ENCODE measurements around the gene APAF1.
A peak's percentile ranks its signal among the peaks of the same experiment; 100 is the strongest.
"Not testable (repeated sequence)": the region's sequence is repeated elsewhere in the genome, so short reads cannot be mapped to it uniquely, and the experiment has no call there.

The APAF1 gene
- 33.1 to 105 (median 73.5) reads per million in 17 experiments for total RNA-seq

- peak; percentile 98 to 100 (median 99) for DNase-seq
Observed at GRCh38 chr12:98644712-98645571, at the start of gene APAF1, which contains the start of gene IKBIP. APAF1 (plus strand) TSS chr12:98645290; CDS start chr12:98648360, 3,070 bp downstream. IKBIP (minus strand) TSS chr12:98644788; CDS start chr12:98644701, 87 bp downstream.

GRCh38 chr12:98597313-98597712 is 47.8 kb upstream of the APAF1 start:
- DNase-seq = not testable (repeated sequence)

- no peak for DNase-seq
Observed at GRCh38 chr12:98601924-98602323, 43.2 kb upstream of the APAF1 start.

- DNase-seq = peak in 3 of 4 experiments; percentile 13 to 66 (median 61)
Observed at GRCh38 chr12:98606359-98606988, 38.6 kb upstream of the APAF1 start.

- DNase-seq = peak in 3 of 4 experiments; percentile 57 to 76 (median 72)
Observed at GRCh38 chr12:98610596-98610995, 34.5 kb upstream of the APAF1 start.

- DNase-seq = peak; percentile 44 to 67 (median 60)
Observed at GRCh38 chr12:98612696-98613334, 32.3 kb upstream of the APAF1 start.

GRCh38 chr12:98618952-98619351 is 26.1 kb upstream of the APAF1 start:
- DNase-seq = peak; percentile 38 to 93 (median 76)

GRCh38 chr12:98635657-98636323 is 9.3 kb upstream of the APAF1 start:
- no peak for DNase-seq

GRCh38 chr12:98637068-98637467 is 8.0 kb upstream of the APAF1 start:
- no peak for DNase-seq

- no peak for DNase-seq
Observed at GRCh38 chr12:98638009-98638408, 7.1 kb upstream of the APAF1 start.

GRCh38 chr12:98639491-98639890 is 5.6 kb upstream of the APAF1 start:
- DNase-seq = no peak

GRCh38 chr12:98642801-98643200 is 2.3 kb upstream of the APAF1 start:
- not testable (repeated sequence) for DNase-seq

- no peak for DNase-seq
Observed at GRCh38 chr12:98644433-98644711, 718 bp upstream of the APAF1 start.

GRCh38 chr12:98645572-98646067 is 530 bp downstream of the APAF1 start:
- DNase-seq = peak; percentile 43 to 57 (median 50)

- peak; percentile 11 to 48 (median 28) for DNase-seq
Observed at GRCh38 chr12:98646294-98647090, 1.4 kb downstream of the APAF1 start.

- DNase-seq = no peak
Observed at GRCh38 chr12:98651328-98651727, 6.2 kb downstream of the APAF1 start.

GRCh38 chr12:98653866-98654493 is 8.9 kb downstream of the APAF1 start:
- peak; percentile 62 to 87 (median 72) for DNase-seq

GRCh38 chr12:98656289-98657101 is 11.4 kb downstream of the APAF1 start:
- peak in 3 of 4 experiments; percentile 15 to 25 (median 18) for DNase-seq

- DNase-seq = no peak
Observed at GRCh38 chr12:98660521-98660920, 15.4 kb downstream of the APAF1 start.

- DNase-seq = no peak
Observed at GRCh38 chr12:98669751-98670150, 24.7 kb downstream of the APAF1 start.

Measured in suppressor macrophage (primary cell).